Heart left ventricle (tissue), 13 donors: Measurements from ENCODE around the gene TEDC1.
A peak's percentile ranks its signal among the peaks of the same experiment; 100 is the strongest.

ENCODE experiments used
- CTCF ChIP-seq, 12 donors: fragments of 200-600 bp; sonication (generic) in 4 of 12; IDR thresholded peaks; one replicate each; pipeline versions ENCODE4 v1.5.0 to v1.8.0; 2018 to 2022; ENCODE audit warnings: antibody characterized with exemption in 12 of 12, mild to moderate bottlenecking in 5 of 12
- POLR2A ChIP-seq, 2 donors: fragments of 450-650 bp; IDR thresholded peaks; one replicate each; pipeline ENCODE4 v1.6.1; 2017; ENCODE audit warnings: antibody characterized with exemption in 2 of 2, mild to moderate bottlenecking in 2 of 2, moderate library complexity in 2 of 2
- donor health status: ischemic (EF 13 %, LVEDD 7.1; RV severe dilation, severe dysfunction).
- donor health status: DM: no; HTN: yes; CAD: no.
- donor health status: DM: no; HTN: no; CAD: no.
- donor health status: ischemic (EF 25% LVEDD 6.9; RV normal size, moderate dysfunction).
- donor health status: ischemic (EF 25% LVEDD 5.7; RV mildly dilated, moderate dysfunction).
- donor health status: ischemic (EF 35%, LVEDD 5.7; RV mildly dilated, moderate dysfunction).
- donor health status: nonischemic (EF 11% LVEDD 7.7; RV severe dilation, severe dysfunction).
- donor health status: DM: yes; HTN: yes; CAD: no.
- donor health status: PGD.
- donor health status: ischemic (EF 29% LVEDD 5.4; RV normal size, mild dysfunction).
- donor health status: nonischemic (EF 23%, LVEDD 6.1; RV moderate dilation, normal function).

GRCh38 chr14:105532735-105533141, 41.7 kb downstream of the TEDC1 start:
- TF ChIP-seq CTCF (IDR thresholded peaks at IDR 0.05) (peak in 6 of 12 donors; percentile 9 to 36 (median 27)), POLR2A (IDR thresholded peaks at IDR 0.05) (no peak)
